ENCODE results near the gene GMCL2. TPM values are rescaled to one million over a fixed set of nuclear protein-coding genes. Genes with fewer than 3 reads are reported as not detected.
A peak's percentile ranks its signal among the peaks of the same experiment; 100 is the strongest.

Gene GMCL2
- total and polyA plus RNA-seq, 5 experiments from 2014 or later, result 0.14 TPM; not detected in 4

- POLR2A ChIA-PET, result no interaction called here
- H3K27ac Mint-ChIP-seq, result peak overlapping the region in 1 of 10 donors; percentile 77
- DNase-seq (no peak), ATAC-seq (no peak)
- H3K4me1 Mint-ChIP-seq, result peaks cover 6 to 11% (median 7%) of the 10 kb centered on the region in 4 donors
- no peaks in the 10 kb centered on the region for H3K9me3 Mint-ChIP-seq
- H3K27me3 Mint-ChIP-seq, result peaks cover 0 to 17% (median 5%) of the 10 kb centered on the region in 5 donors
- no peak overlapping the region for H3K4me3 Mint-ChIP-seq
- no peaks in the 10 kb centered on the region for H3K36me3 Mint-ChIP-seq
Observed at GRCh38 chr5:178165581-178165980, 21.6 kb downstream of the GMCL2 start.

- ATAC-seq (peak; percentile 99 to 100), DNase-seq (peak; percentile 84 to 97 (median 92))
- Mint-ChIP-seq H3K4me3 (peak overlapping the region in 6 of 10 donors; percentile 21 to 65 (median 46)), H3K4me1 (peaks cover 6 to 11% (median 7%) of the 10 kb centered on the region in 4 donors), H3K27ac (peak overlapping the region in 2 of 10 donors; percentile 21 to 40), H3K27me3 (peaks cover 0 to 17% (median 5%) of the 10 kb centered on the region in 5 donors), H3K9me3 (no peaks in the 10 kb centered on the region), H3K36me3 (no peaks in the 10 kb centered on the region)
- POLR2A ChIA-PET, result interaction anchor here (0.7 kb wide), 1 partner anchor 46 kb away, joined by 3 read pairs; no protein-coding TSS in a partner anchor
Observed at GRCh38 chr5:178163772-178164735, 23.1 kb downstream of the GMCL2 start.

GRCh38 chr5:178162481-178162880 is 24.7 kb downstream of the GMCL2 start:
- DNase-seq, result no peak
- no peaks in the 10 kb centered on the region for H3K9me3 Mint-ChIP-seq
- H3K36me3 Mint-ChIP-seq, result no peaks in the 10 kb centered on the region
- peak overlapping the region in 1 of 10 donors; percentile 14 for H3K4me3 Mint-ChIP-seq
- peaks cover 6 to 11% (median 7%) of the 10 kb centered on the region in 4 donors for H3K4me1 Mint-ChIP-seq
- H3K27ac Mint-ChIP-seq, result no peak overlapping the region
- peaks cover 0 to 17% (median 5%) of the 10 kb centered on the region in 5 donors for H3K27me3 Mint-ChIP-seq
- POLR2A ChIA-PET, result interaction anchor here (0.9 to 1.6 kb wide), 2 partner anchors 86 to 88 kb away, joined by 3 to 7 read pairs; no protein-coding TSS in a partner anchor
- no peak for ATAC-seq

- DNase-seq (no peak), ATAC-seq (no peak)
- Mint-ChIP-seq H3K36me3 (no peaks in the 10 kb centered on the region), H3K4me1 (peaks cover 6 to 11% (median 7%) of the 10 kb centered on the region in 4 donors), H3K9me3 (no peaks in the 10 kb centered on the region), H3K4me3 (no peak overlapping the region), H3K27ac (no peak overlapping the region), H3K27me3 (peaks cover 0 to 15% (median 4%) of the 10 kb centered on the region in 5 donors)
- POLR2A ChIA-PET, result no interaction called here
Observed at GRCh38 chr5:178160176-178160575, 27.0 kb downstream of the GMCL2 start.

GRCh38 chr5:178155065-178155464 is 32.1 kb downstream of the GMCL2 start:
- ATAC-seq (no peak), DNase-seq (no peak)
- POLR2A ChIA-PET, result interaction anchor here (0.6 to 0.9 kb wide), 2 partner anchors 12 to 839 kb away, joined by 3 read pairs; no protein-coding TSS in a partner anchor
- Mint-ChIP-seq H3K4me3 (peak overlapping the region in 5 of 10 donors; percentile 25 to 98 (median 56)), H3K27me3 (no peaks in the 10 kb centered on the region), H3K36me3 (peaks cover 0 to 16% (median 0%) of the 10 kb centered on the region in 3 donors), H3K27ac (peak overlapping the region in 2 of 10 donors; percentile 3 to 67), H3K4me1 (peaks cover 11 to 41% (median 36%) of the 10 kb centered on the region in 4 donors), H3K9me3 (no peaks in the 10 kb centered on the region)

- Mint-ChIP-seq H3K36me3 (peaks cover 0 to 29% (median 0%) of the 10 kb centered on the region in 3 donors), H3K9me3 (no peaks in the 10 kb centered on the region), H3K27ac (peak within 1 kb of the TSS; percentile 89 to 97 (median 94)), H3K4me1 (peaks cover 12 to 46% (median 41%) of the 10 kb centered on the region in 4 donors), H3K27me3 (no peaks in the 10 kb centered on the region), H3K4me3 (peak within 1 kb of the TSS; percentile 88 to 98 (median 97))
- ATAC-seq, result peak; percentile 98
- POLR2A ChIA-PET, result interaction anchor here (0.5 to 1.8 kb wide), 10 partner anchors 13 to 562 kb away, joined by 3 to 11 read pairs (median 4); partner anchors contain the start of genes HNRNPAB, RMND5B and TMED9
- DNase-seq, result peak; percentile 91 to 98 (median 95)
Observed at GRCh38 chr5:178153530-178154340, 33.4 kb downstream of the GMCL2 start, which contains the start of gene NHP2. Gene NHP2 (minus strand): TSS chr5:178153885. CDS start chr5:178153817, 68 bp downstream.

DNA sequence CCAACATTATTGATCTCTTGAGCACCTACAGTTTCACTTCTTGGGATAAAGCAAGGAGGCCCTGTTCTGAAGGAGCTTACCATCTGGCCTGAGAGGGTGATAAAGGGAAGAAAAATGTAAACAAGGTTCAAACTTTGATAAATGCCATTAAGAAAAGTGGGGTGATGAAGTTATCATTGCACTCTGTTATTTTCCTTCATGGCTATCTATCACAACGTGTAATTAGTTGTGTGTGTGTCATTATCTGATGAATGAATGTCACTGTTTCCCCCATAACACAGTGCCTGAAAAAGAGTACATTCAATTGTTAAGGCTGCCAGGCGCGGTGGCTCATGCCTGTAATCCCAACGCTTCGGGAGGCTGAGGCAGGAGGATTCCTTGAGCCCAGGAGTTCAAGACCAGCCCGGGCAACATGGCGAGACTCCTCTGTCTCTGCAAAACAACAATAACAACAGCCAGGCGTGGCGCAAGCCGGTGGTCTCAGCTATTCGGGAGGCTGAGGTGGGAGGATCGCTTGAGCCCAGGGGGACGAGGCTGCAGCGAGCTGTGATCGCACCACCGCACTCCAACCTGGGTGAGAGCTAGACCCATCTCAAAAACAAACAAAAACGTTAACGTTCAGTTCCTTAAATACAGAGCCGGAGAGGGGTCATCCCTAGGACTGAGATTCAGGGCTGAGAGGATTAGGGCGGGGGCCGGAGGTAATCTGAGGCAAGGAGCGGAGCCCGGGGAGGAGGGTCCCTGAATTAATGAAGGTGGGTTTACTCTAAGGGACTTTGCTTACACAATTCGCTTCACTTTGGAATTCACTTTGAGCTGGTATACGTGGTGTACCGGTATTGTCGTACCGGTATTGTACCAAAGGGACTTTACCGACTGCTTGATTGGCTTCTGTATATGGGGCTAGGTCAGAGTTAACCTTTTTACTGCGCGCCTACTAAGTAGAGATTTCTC is 34.4 kb downstream of the GMCL2 start:
- Mint-ChIP-seq H3K27ac (peak overlapping the region; percentile 56 to 97 (median 92)), H3K4me3 (peak overlapping the region; percentile 88 to 98 (median 97)), H3K36me3 (peaks cover 0 to 39% (median 0%) of the 10 kb centered on the region in 3 donors), H3K9me3 (no peaks in the 10 kb centered on the region), H3K27me3 (no peaks in the 10 kb centered on the region), H3K4me1 (peaks cover 14 to 46% (median 41%) of the 10 kb centered on the region in 4 donors)
- DNase-seq (no peak), ATAC-seq (no peak)
- POLR2A ChIA-PET, result interaction anchor here (0.5 to 1.8 kb wide), 10 partner anchors 9 to 561 kb away, joined by 3 to 11 read pairs (median 4); partner anchors contain the start of genes HNRNPAB, RMND5B and TMED9

- no peak for DNase-seq
- Mint-ChIP-seq H3K4me1 (peaks cover 14 to 48% (median 42%) of the 10 kb centered on the region in 4 donors), H3K9me3 (no peaks in the 10 kb centered on the region), H3K27me3 (no peaks in the 10 kb centered on the region), H3K36me3 (peaks cover 0 to 52% (median 0%) of the 10 kb centered on the region in 3 donors), H3K27ac (peak overlapping the region in 9 of 10 donors; percentile 29 to 86 (median 73)), H3K4me3 (peak overlapping the region in 6 of 10 donors; percentile 26 to 97 (median 66))
- ATAC-seq, result no peak
- POLR2A ChIA-PET, result no interaction called here
Observed at GRCh38 chr5:178150977-178151734, 36.0 kb downstream of the GMCL2 start.

- ATAC-seq, result no peak
- POLR2A ChIA-PET, result interaction anchor here (2.1 kb wide), 1 partner anchor 74 kb away, joined by 10 read pairs; no protein-coding TSS in a partner anchor
- H3K9me3 Mint-ChIP-seq, result no peaks in the 10 kb centered on the region
- peaks cover 14 to 51% (median 39%) of the 10 kb centered on the region in 4 donors for H3K4me1 Mint-ChIP-seq
- H3K4me3 Mint-ChIP-seq, result no peak overlapping the region
- H3K27me3 Mint-ChIP-seq, result no peaks in the 10 kb centered on the region
- peak overlapping the region in 6 of 10 donors; percentile 16 to 69 (median 52) for H3K27ac Mint-ChIP-seq
- H3K36me3 Mint-ChIP-seq, result peaks cover 0 to 66% (median 0%) of the 10 kb centered on the region in 3 donors
- DNase-seq, result no peak
Observed at GRCh38 chr5:178149199-178149932, 37.8 kb downstream of the GMCL2 start.

GRCh38 chr5:178147406-178147805 is 39.8 kb downstream of the GMCL2 start:
- H3K9me3 Mint-ChIP-seq, result no peaks in the 10 kb centered on the region
- H3K27me3 Mint-ChIP-seq, result no peaks in the 10 kb centered on the region
- peaks cover 0 to 84% (median 2%) of the 10 kb centered on the region in 3 donors for H3K36me3 Mint-ChIP-seq
- POLR2A ChIA-PET, result interaction anchor here (2.1 kb wide), 1 partner anchor 72 kb away, joined by 10 read pairs; no protein-coding TSS in a partner anchor
- peak overlapping the region in 2 of 10 donors; percentile 37 to 57 for H3K27ac Mint-ChIP-seq
- DNase-seq (no peak), ATAC-seq (no peak)
- H3K4me1 Mint-ChIP-seq, result peaks cover 10 to 36% (median 23%) of the 10 kb centered on the region in 4 donors
- no peak overlapping the region for H3K4me3 Mint-ChIP-seq

All from naive thymus-derived CD8-positive, alpha-beta T cell (primary cell).